GM19043 (cell line): ENCODE results near the gene CDH4.

Experiments
- ATAC-seq: cut with Tn5 transposase; IDR thresholded peaks from one replicate; pipeline ENCODE4 v1.9.1; 2021; ENCODE audit warnings: low read depth; ENCODE audit not compliant: unreplicated experiment

Gene CDH4

GRCh38 chr20:61608275-61609085 is 356.4 kb downstream of the CDH4 start:
- no peak for ATAC-seq

DNA sequence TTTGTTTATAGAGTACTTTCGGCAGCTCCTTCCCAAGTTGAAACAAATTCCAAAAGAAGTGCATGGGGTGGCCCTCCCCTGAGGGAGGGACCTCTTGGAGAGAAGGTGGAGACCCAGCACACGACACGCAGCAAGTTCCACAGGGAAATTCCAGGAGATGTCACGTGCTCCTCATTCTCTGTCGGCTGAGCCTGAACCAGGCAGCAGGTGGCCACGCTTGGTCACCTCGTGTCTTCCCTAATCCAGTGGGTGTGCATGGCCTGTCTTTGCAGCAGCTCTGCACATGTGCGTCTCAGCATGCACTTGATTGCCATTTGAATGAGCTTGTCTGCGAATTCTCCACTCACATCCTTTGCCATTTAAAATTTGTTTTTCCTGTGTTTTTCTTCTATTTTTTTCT is 357.4 kb downstream of the CDH4 start:
- no peak for ATAC-seq

- no peak for ATAC-seq
Measured at GRCh38 chr20:61611401-61612180, 359.5 kb downstream of the CDH4 start.

- no peak for ATAC-seq
Measured at GRCh38 chr20:61613917-61614705, 362.1 kb downstream of the CDH4 start.

- ATAC-seq, result no peak
Measured at GRCh38 chr20:61614706-61615100, 362.6 kb downstream of the CDH4 start.

GRCh38 chr20:61615806-61616205 is 363.7 kb downstream of the CDH4 start:
- ATAC-seq, result no peak

DNA sequence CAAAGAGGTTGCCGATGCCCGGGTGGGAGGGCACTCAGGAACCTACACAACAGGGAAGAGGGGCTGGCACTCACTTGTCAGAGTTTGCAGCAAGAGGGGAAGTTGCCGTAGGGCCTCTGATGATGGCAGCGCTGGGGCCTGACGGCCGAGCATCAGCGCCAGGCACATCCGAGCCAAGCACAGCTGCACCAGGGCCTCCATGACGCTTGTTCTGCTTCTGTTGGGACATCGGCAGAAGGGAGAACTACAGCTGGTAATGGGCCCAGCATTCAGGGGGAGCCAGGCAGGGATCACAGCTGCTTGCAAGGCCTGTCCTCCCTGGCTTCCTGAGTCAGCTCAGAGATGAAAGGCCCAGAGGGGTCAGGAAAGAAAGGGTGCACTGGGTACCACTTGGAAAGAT is 367.7 kb downstream of the CDH4 start:
- ATAC-seq, result no peak

DNA sequence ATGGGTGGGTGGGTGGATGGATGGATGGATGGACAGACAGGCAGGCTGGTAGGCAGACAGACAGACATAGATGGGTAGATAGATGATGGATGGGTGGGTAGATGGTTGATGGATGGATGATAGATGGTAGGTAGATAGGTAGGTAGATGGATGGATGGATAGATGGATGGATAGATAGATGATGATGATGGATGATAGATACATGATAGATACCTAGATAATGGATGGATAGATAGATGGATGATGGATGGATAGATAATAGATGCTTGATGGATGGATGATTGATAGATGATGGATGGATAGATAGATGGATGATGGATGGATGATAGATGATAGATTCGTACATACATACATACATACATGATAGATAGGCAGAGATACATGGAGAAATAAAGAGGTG is 368.1 kb downstream of the CDH4 start:
- ATAC-seq, result no peak

- ATAC-seq, result no peak
Measured at GRCh38 chr20:61621035-61621730, 369.1 kb downstream of the CDH4 start.

GRCh38 chr20:61621852-61622251 is 369.8 kb downstream of the CDH4 start:
- ATAC-seq, result no peak

DNA sequence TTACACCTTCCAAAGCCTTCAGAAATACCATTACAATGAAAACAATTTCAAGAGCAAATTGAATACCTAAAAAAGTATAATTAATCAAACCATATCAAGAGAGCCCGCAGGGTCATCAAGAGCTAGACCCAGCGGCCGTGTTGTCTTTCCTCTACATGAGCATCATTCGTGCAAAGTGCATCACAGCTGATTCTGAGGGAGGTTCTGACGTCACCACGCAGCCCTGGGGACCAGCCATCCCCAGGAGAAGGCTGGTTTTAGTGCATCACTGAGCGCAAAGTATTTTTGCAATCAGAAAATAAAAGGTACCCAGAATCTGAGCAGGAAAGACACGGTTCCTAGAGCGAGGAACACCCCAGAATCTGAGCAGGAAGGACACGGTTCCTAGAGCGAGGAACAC is 371.4 kb downstream of the CDH4 start:
- ATAC-seq, result no peak

GRCh38 chr20:61625246-61625645 is 373.2 kb downstream of the CDH4 start:
- ATAC-seq, result no peak

DNA sequence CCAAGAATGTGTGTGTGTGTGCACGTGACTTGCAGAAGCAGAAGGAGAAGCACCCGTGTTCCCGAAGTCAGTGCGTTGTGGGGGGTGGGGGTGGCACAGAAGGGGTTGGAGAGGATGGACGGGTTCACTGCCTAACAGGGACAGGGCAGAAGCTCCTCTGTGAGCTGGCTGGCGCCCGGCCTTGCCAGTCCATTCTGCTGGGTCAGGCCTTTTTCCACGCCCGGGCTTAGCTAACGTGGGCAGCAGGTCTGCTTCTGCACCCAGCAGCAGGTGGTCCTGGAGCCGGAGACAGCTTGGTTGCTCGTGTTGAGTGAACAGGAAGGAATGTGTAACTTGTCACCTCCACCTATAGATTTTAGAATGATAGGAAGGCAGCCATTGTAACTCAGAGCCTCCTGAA is 374.4 kb downstream of the CDH4 start:
- ATAC-seq, result no peak

- ATAC-seq, result no peak
Measured at GRCh38 chr20:61627791-61628415, 375.8 kb downstream of the CDH4 start.

DNA sequence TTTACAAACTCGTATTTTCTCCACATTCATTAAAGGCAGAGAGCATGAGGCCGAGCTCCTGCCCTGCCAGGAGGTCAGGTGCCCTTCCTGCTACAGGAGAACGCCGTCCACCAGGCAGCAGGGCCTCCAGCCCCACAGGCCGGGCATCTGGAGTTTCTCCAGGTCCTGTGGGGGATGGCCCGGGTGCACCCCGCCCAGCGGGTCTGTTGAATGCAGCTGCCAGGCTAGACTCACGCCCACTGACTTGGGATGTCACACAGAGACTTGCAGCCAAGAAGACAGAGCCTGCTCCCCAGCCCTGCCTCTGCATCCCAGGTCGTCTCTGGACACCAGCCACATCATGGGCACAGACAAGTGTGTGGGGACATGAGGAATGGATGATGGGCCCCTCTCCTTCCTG is 376.4 kb downstream of the CDH4 start:
- no peak for ATAC-seq

- no peak for ATAC-seq
Measured at GRCh38 chr20:61628901-61629601, 377.0 kb downstream of the CDH4 start.

GRCh38 chr20:61629602-61630390 is 377.7 kb downstream of the CDH4 start:
- ATAC-seq, result no peak

GRCh38 chr20:61630391-61630650 is 378.3 kb downstream of the CDH4 start:
- no peak for ATAC-seq

- no peak for ATAC-seq
Measured at GRCh38 chr20:61630816-61631215, 378.8 kb downstream of the CDH4 start.
